HEK293 (cell line): Measurements from ENCODE around the gene SERINC4.

ENCODE experiments used
- CTCF ChIA-PET: fragments of 350-600 bp; formaldehyde crosslinking; extraction: SDS; loops from one replicate; lab custom pipeline; 2021; ENCODE audit warnings: antibody characterized with exemption; lab: Yijun Ruan, JAX
- POLR2A ChIA-PET: fragments of 300-600 bp; formaldehyde crosslinking; extraction: SDS; loops from one replicate; lab custom pipeline; 2020; ENCODE audit warnings: antibody characterized with exemption, inconsistent platforms; lab: Yijun Ruan, JAX
- H3K27ac ChIP-seq: fragments of 200-500 bp; sonication (Bioruptor generic); 2 replicates; pipeline ENCODE4 v1.5.1; 2014; ENCODE audit warnings: low read depth, low read length, control low read depth, inconsistent platforms; ENCODE audit errors: extremely low read depth
- H3K36me3 ChIP-seq, 2 experiments: fragments of 200-500 bp in 1 of 2; sonication (Bioruptor generic) in 1 of 2; 1 replicate in 1 of 2; 2 replicates in 1 of 2; pipeline ENCODE4 v1.5.1; 2014 to 2017; ENCODE audit warnings: inconsistent platforms in 2 of 2, low read length in 2 of 2; ENCODE audit not compliant: control insufficient read depth in 2 of 2, insufficient read depth in 1 of 2
- H3K4me1 ChIP-seq: fragments of 200-500 bp; sonication (Bioruptor generic); 2 replicates; pipeline ENCODE4 v1.5.1; 2014; ENCODE audit warnings: mild to moderate bottlenecking, low read length, inconsistent platforms; ENCODE audit not compliant: control insufficient read depth, insufficient read depth
- H3K4me3 ChIP-seq: 2 replicates; pipeline ENCODE4 v1.5.1; 2011; ENCODE audit warnings: low read depth, mild to moderate bottlenecking, control low read depth, low read length, moderate library complexity
- H3K9me3 ChIP-seq: fragments of 200-500 bp; sonication (Bioruptor generic); 2 replicates; pipeline ENCODE4 v1.5.1; 2014; ENCODE audit warnings: low read depth, low read length, inconsistent platforms; ENCODE audit not compliant: control insufficient read depth, insufficient read depth
- GFI1B ChIP-seq: fragments of 450-650 bp; formaldehyde crosslinking; IDR thresholded peaks from 2 replicates; pipeline ENCODE4 v1.5.1; 2016; ENCODE audit warnings: missing biosample characterization, missing genetic modification characterization
- GLI4 ChIP-seq: fragments of 450-650 bp; formaldehyde crosslinking; IDR thresholded peaks from 2 replicates; pipeline ENCODE4 v1.5.1; 2016; ENCODE audit warnings: missing biosample characterization, missing genetic modification characterization
- HOXC10 ChIP-seq: sonication (generic); formaldehyde crosslinking; IDR thresholded peaks from 2 replicates; pipeline ENCODE4 v1.8.1; 2023; ENCODE audit warnings: mild to moderate bottlenecking, missing genetic modification reagents
- HOXD13 ChIP-seq: sonication (generic); formaldehyde crosslinking; IDR thresholded peaks from 2 replicates; pipeline ENCODE4 v1.8.0; 2022; ENCODE audit warnings: missing genetic modification reagents, borderline replicate concordance
- KLF16 ChIP-seq: fragments of 450-650 bp; formaldehyde crosslinking; IDR thresholded peaks from 2 replicates; pipeline ENCODE4 v1.5.1; 2017; ENCODE audit warnings: missing biosample characterization, missing genetic modification characterization
- KLF17 ChIP-seq: fragments of 450-650 bp; formaldehyde crosslinking; IDR thresholded peaks from 2 replicates; pipeline ENCODE4 v1.5.1; 2016; ENCODE audit warnings: missing biosample characterization, missing genetic modification characterization
- PRDM1 ChIP-seq: fragments of 450-650 bp; formaldehyde crosslinking; IDR thresholded peaks from 2 replicates; pipeline ENCODE4; 2016; ENCODE audit warnings: missing biosample characterization, missing genetic modification characterization
- SETDB1 ChIP-seq: IDR thresholded peaks from one replicate; pipeline ENCODE4 v1.6.1; 2017; ENCODE audit warnings: mild to moderate bottlenecking, low read length, moderate library complexity, mixed read lengths; ENCODE audit not compliant: insufficient read length
- WT1 ChIP-seq: fragments of 450-650 bp; formaldehyde crosslinking; IDR thresholded peaks from 2 replicates; pipeline ENCODE4 v1.5.1; 2016; ENCODE audit warnings: missing biosample characterization, missing genetic modification characterization
- ZFHX2 ChIP-seq: fragments of 450-650 bp; formaldehyde crosslinking; conservative IDR thresholded peaks from 2 replicates; pipeline ENCODE4 v1.5.1; 2016; ENCODE audit warnings: missing biosample characterization, missing genetic modification characterization
- ZFP69B ChIP-seq: fragments of 450-650 bp; formaldehyde crosslinking; IDR thresholded peaks from 2 replicates; pipeline ENCODE4 v1.5.1; 2016; ENCODE audit warnings: missing biosample characterization, missing genetic modification characterization
- ZNF140 ChIP-seq: fragments of 450-650 bp; formaldehyde crosslinking; IDR thresholded peaks from 2 replicates; pipeline ENCODE4 v1.5.1; 2016; ENCODE audit warnings: missing biosample characterization, missing genetic modification characterization
- ZNF157 ChIP-seq: fragments of 450-650 bp; formaldehyde crosslinking; IDR thresholded peaks from 2 replicates; pipeline ENCODE4 v1.5.1; 2016; ENCODE audit warnings: missing biosample characterization, missing genetic modification characterization
- ZNF202 ChIP-seq: fragments of 450-650 bp; formaldehyde crosslinking; IDR thresholded peaks from 2 replicates; pipeline ENCODE4 v1.5.1; 2016; ENCODE audit warnings: missing biosample characterization, missing genetic modification characterization, borderline replicate concordance
- ZNF24 ChIP-seq: fragments of 450-650 bp; formaldehyde crosslinking; IDR thresholded peaks from 2 replicates; pipeline ENCODE4 v1.5.1; 2016; ENCODE audit warnings: missing biosample characterization, missing genetic modification characterization
- ZNF311 ChIP-seq: fragments of 450-650 bp; formaldehyde crosslinking; IDR thresholded peaks from 2 replicates; pipeline ENCODE4 v1.5.1; 2017; ENCODE audit warnings: missing biosample characterization, missing genetic modification characterization, borderline replicate concordance
- ZNF350 ChIP-seq: fragments of 450-650 bp; formaldehyde crosslinking; IDR thresholded peaks from 2 replicates; pipeline ENCODE4 v1.5.0; 2017; ENCODE audit warnings: missing biosample characterization, mild to moderate bottlenecking, missing genetic modification characterization
- ZNF530 ChIP-seq: fragments of 450-650 bp; formaldehyde crosslinking; IDR thresholded peaks from 2 replicates; pipeline ENCODE4 v1.5.1; 2016; ENCODE audit warnings: low read depth, missing biosample characterization, missing genetic modification characterization
- ZNF544 ChIP-seq: fragments of 450-650 bp; formaldehyde crosslinking; IDR thresholded peaks from 2 replicates; pipeline ENCODE4 v1.5.0; 2017; ENCODE audit warnings: missing biosample characterization, missing genetic modification characterization
- TF ChIP-seq, protein P1 (sequence below): fragments of 450-650 bp; formaldehyde crosslinking; IDR thresholded peaks from 2 replicates; pipeline ENCODE4 v1.5.1; 2017; ENCODE audit warnings: missing biosample characterization, mild to moderate bottlenecking, missing genetic modification characterization, moderate library complexity
- TF ChIP-seq, protein P2 (sequence below): fragments of 450-650 bp; formaldehyde crosslinking; IDR thresholded peaks from 2 replicates; pipeline ENCODE4 v1.5.1; 2016; ENCODE audit warnings: missing biosample characterization, missing genetic modification characterization
- TF ChIP-seq, protein P3 (sequence below): fragments of 450-650 bp; formaldehyde crosslinking; IDR thresholded peaks from 2 replicates; pipeline ENCODE4 v1.5.1; 2016; ENCODE audit warnings: missing biosample characterization, missing genetic modification characterization, borderline replicate concordance
- TF ChIP-seq, protein P4 (sequence below): fragments of 450-650 bp; formaldehyde crosslinking; IDR thresholded peaks from 2 replicates; pipeline ENCODE4 v1.5.1; 2016; ENCODE audit warnings: missing biosample characterization, missing genetic modification characterization

SERINC4 gene

GRCh38 chr15:43828061-43828657 is 28.1 kb upstream of the SERINC4 start:
- TF ChIP-seq SETDB1 (no peak), ZNF350 (tag by site-specific recombination) (no peak), ZFP69B (tag by site-specific recombination) (no peak), HOXC10 (no peak), ZNF157 (tag by site-specific recombination) (no peak), KLF16 (no peak), PRDM1 (tag by site-specific recombination) (0 out of 2 replicates have a peak, but pooled peaks have one; percentile 32)
- Histone ChIP-seq H3K4me1 (0 out of 2 replicates have a peak, but pooled peaks cover 4% of the 10 kb centered on the region), H3K36me3 (peaks cover 13 to 20% of the 10 kb centered on the region in 2 experiments; a peak in 2 of 3 replicates), H3K4me3 (peak overlapping the region; percentile 70), H3K9me3 (no peaks in the 10 kb centered on the region), H3K27ac (peak overlapping the region; percentile 18; the same call in 1 of the 2 replicates)
- POLR2A ChIA-PET: no interaction called here
- CTCF ChIA-PET: no interaction called here

- no peaks in the 10 kb centered on the region for H3K9me3 ChIP-seq
- 0 out of 2 replicates have a peak, but pooled peaks cover 4% of the 10 kb centered on the region for H3K4me1 ChIP-seq
- peak within 1 kb of the TSS; percentile 70 for H3K4me3 ChIP-seq
- peaks cover 13 to 25% of the 10 kb centered on the region in 2 experiments; a peak in 2 of 3 replicates for H3K36me3 ChIP-seq
- CTCF ChIA-PET: no interaction called here
- peak within 1 kb of the TSS; percentile 75 for H3K27ac ChIP-seq
- POLR2A ChIA-PET: no interaction called here
- no peak for TF ChIP-seq ZNF140 (tag by site-specific recombination)
- no peak for TF ChIP-seq ZNF530 (tag by site-specific recombination)
- no peak; the same call in 1 of the 2 replicates for TF ChIP-seq HOXD13 (CRISPR knock-in tag)
- no peak for TF ChIP-seq GFI1B (tag by site-specific recombination)
- no peak for TF ChIP-seq GLI4 (tag by site-specific recombination)
- TF ChIP-seq, protein P1, sequence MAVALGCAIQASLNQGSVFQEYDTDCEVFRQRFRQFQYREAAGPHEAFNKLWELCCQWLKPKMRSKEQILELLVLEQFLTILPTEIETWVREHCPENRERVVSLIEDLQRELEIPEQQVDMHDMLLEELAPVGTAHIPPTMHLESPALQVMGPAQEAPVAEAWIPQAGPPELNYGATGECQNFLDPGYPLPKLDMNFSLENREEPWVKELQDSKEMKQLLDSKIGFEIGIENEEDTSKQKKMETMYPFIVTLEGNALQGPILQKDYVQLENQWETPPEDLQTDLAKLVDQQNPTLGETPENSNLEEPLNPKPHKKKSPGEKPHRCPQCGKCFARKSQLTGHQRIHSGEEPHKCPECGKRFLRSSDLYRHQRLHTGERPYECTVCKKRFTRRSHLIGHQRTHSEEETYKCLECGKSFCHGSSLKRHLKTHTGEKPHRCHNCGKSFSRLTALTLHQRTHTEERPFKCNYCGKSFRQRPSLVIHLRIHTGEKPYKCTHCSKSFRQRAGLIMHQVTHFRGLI (tag by site-specific recombination): peak; percentile 81
- TF ChIP-seq ZNF24 (tag by site-specific recombination): 0 out of 2 replicates have a peak, but pooled peaks have one; percentile 31
- TF ChIP-seq, protein P2, sequence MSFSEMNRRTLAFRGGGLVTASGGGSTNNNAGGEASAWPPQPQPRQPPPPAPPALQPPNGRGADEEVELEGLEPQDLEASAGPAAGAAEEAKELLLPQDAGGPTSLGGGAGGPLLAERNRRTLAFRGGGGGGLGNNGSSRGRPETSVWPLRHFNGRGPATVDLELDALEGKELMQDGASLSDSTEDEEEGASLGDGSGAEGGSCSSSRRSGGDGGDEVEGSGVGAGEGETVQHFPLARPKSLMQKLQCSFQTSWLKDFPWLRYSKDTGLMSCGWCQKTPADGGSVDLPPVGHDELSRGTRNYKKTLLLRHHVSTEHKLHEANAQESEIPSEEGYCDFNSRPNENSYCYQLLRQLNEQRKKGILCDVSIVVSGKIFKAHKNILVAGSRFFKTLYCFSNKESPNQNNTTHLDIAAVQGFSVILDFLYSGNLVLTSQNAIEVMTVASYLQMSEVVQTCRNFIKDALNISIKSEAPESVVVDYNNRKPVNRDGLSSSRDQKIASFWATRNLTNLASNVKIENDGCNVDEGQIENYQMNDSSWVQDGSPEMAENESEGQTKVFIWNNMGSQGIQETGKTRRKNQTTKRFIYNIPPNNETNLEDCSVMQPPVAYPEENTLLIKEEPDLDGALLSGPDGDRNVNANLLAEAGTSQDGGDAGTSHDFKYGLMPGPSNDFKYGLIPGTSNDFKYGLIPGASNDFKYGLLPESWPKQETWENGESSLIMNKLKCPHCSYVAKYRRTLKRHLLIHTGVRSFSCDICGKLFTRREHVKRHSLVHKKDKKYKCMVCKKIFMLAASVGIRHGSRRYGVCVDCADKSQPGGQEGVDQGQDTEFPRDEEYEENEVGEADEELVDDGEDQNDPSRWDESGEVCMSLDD (tag by site-specific recombination): 0 out of 2 replicates have a peak, but pooled peaks have one; percentile 28
- TF ChIP-seq, protein P3, sequence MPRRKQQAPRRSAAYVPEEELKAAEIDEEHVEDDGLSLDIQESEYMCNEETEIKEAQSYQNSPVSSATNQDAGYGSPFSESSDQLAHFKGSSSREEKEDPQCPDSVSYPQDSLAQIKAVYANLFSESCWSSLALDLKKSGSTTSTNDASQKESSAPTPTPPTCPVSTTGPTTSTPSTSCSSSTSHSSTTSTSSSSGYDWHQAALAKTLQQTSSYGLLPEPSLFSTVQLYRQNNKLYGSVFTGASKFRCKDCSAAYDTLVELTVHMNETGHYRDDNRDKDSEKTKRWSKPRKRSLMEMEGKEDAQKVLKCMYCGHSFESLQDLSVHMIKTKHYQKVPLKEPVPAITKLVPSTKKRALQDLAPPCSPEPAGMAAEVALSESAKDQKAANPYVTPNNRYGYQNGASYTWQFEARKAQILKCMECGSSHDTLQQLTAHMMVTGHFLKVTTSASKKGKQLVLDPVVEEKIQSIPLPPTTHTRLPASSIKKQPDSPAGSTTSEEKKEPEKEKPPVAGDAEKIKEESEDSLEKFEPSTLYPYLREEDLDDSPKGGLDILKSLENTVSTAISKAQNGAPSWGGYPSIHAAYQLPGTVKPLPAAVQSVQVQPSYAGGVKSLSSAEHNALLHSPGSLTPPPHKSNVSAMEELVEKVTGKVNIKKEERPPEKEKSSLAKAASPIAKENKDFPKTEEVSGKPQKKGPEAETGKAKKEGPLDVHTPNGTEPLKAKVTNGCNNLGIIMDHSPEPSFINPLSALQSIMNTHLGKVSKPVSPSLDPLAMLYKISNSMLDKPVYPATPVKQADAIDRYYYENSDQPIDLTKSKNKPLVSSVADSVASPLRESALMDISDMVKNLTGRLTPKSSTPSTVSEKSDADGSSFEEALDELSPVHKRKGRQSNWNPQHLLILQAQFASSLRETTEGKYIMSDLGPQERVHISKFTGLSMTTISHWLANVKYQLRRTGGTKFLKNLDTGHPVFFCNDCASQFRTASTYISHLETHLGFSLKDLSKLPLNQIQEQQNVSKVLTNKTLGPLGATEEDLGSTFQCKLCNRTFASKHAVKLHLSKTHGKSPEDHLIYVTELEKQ: no peak; the same call in 1 of the 2 replicates
- no peak for TF ChIP-seq ZNF544
- TF ChIP-seq KLF16: peak; percentile 27; the same call in 1 of the 2 replicates
- TF ChIP-seq, protein P4, sequence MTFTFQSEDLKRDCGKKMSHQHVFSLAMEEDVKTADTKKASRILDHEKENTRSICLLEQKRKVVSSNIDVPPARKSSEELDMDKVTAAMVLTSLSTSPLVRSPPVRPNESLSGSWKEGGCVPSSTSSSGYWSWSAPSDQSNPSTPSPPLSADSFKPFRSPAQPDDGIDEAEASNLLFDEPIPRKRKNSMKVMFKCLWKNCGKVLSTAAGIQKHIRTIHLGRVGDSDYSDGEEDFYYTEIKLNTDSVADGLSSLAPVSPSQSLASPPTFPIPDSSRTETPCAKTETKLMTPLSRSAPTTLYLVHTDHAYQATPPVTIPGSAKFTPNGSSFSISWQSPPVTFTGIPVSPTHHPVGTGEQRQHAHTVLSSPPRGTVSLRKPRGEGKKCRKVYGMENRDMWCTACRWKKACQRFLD (tag by site-specific recombination): no peak
- 0 out of 2 replicates have a peak, but pooled peaks have one; percentile 42 for TF ChIP-seq WT1
- TF ChIP-seq KLF17: 0 out of 2 replicates have a peak, but pooled peaks have one; percentile 42
- TF ChIP-seq ZNF202: no peak
- no peak for TF ChIP-seq ZNF311 (tag by site-specific recombination)
- peak; percentile 19; the same call in 1 of the 2 replicates for TF ChIP-seq ZFHX2 (tag by site-specific recombination)
These were observed 26.7 kb upstream of the SERINC4 start, which contains the start of gene WDR76 for GRCh38 chr15:43826508-43827341. TSS of gene WDR76 (plus strand) at chr15:43827002. CDS start at chr15:43827033, 31 bp downstream.
